HG02973 (cell line): ENCODE results near the gene CABP1.
"Not testable (repeated sequence)": the region's sequence is repeated elsewhere in the genome, so short reads cannot be mapped to it uniquely, and the experiment has no call there.

Source experiments
- ATAC-seq: cut with Tn5 transposase; IDR thresholded peaks from one replicate; pipeline ENCODE4 v1.9.1; 2021; ENCODE audit warnings: moderate library complexity; ENCODE audit not compliant: unreplicated experiment

The CABP1 gene

GRCh38 chr12:120639771-120640721, at the start of gene CABP1:
Gene CABP1, plus strand, starts transcription at chr12:120640626. Its CDS starts 60 bp downstream, at chr12:120640686.
- peak; percentile 56 for ATAC-seq

GRCh38 chr12:120590741-120591407, 49.6 kb upstream of the CABP1 start:
- ATAC-seq, result no peak

DNA sequence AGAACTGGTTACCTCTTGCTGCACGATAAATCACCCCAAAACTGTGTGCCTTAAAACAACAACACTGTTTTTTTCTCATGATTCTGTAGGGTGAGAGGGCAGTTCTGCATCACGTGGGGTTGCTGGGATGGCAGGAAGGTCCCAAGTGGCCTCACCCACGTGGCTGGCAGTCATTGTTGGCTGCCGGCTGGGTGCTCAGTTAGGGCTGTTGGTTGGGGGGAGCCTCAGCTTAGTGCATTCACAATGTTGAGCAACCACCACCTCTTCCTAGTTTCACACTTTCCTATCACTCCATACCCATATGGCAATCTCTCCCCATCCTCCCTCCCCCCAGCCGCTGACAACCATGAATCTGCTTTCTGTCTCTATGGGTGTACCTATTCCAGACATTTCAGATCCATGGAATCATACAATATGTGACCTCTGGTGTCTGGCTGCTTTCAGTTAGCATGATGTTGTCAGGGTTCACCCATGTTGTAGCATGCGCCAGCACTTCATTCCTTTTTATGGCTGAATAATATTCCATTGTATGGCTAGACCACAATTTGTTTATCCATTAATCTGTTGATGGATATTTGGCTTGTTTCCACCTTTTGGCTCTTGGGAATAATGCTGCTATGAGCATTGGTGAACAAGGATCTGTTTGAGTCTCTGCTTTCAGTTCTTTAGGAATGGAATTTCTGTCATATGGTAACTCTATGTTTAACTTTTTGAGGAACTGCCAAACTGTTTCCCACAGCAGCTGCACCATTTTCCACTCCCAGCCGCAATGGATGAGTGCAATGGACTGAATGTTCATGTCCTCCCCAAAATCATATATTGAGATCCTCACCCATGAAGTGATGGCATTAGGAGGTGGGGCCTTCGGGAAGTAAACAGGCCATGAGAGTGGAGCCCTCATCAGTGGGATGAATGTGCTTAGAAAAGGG, 48.0 kb upstream of the CABP1 start:
- ATAC-seq, result no peak

GRCh38 chr12:120596901-120597300, 43.5 kb upstream of the CABP1 start:
- ATAC-seq, result no peak

DNA sequence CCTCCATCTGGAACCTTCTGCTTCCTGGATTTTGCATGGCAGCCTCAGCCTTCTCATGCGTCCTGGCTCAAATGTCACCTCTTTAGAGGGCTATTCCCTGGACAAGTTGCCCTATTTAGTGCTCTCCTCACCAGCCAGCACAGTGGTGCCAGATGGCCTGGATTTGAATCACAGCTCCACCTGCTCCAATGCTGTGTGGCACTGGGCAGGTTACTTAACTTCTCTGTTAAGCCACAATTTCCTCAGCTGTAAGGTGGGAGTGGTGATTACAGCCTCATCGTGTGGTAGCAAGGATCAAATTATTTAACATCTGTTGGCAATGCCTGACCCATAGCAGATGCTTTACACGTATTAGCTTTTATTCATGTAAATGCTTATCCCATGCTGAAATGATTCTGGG, 42.6 kb upstream of the CABP1 start:
- no peak for ATAC-seq

GRCh38 chr12:120598674-120599463, 41.6 kb upstream of the CABP1 start:
- ATAC-seq, result no peak

GRCh38 chr12:120599672-120600552, 40.5 kb upstream of the CABP1 start:
- no peak for ATAC-seq

DNA sequence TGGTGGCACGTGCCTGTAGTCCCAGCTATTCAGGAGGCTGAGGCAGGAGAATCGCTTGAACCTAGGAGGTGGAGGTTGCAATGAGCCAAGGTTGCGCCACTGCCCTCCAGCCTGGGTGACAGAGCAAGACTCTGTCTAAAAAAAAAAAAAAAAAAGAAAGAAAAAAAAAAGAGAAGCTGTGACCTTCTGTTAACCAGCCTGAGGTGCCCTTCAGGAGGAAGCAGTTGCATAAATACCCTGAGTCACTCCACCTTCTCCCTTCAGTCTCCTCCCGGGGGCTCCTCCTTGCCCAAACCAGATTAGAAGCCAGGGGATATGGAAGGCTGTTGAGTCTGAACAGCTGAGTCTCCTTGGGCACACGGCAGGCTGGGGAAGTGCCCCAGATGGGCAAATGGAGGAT, 38.0 kb upstream of the CABP1 start:
- ATAC-seq, result not testable (repeated sequence)

GRCh38 chr12:120610560-120610959, 29.9 kb upstream of the CABP1 start:
- ATAC-seq, result no peak

- ATAC-seq, result not testable (repeated sequence)
These were observed 28.9 kb upstream of the CABP1 start for GRCh38 chr12:120611534-120611933.

- ATAC-seq, result no peak
These were observed 25.6 kb upstream of the CABP1 start for GRCh38 chr12:120614848-120615247.

GRCh38 chr12:120617193-120617592, 23.2 kb upstream of the CABP1 start:
- not testable (repeated sequence) for ATAC-seq

- not testable (repeated sequence) for ATAC-seq
These were observed 22.7 kb upstream of the CABP1 start for GRCh38 chr12:120617767-120618166.

DNA sequence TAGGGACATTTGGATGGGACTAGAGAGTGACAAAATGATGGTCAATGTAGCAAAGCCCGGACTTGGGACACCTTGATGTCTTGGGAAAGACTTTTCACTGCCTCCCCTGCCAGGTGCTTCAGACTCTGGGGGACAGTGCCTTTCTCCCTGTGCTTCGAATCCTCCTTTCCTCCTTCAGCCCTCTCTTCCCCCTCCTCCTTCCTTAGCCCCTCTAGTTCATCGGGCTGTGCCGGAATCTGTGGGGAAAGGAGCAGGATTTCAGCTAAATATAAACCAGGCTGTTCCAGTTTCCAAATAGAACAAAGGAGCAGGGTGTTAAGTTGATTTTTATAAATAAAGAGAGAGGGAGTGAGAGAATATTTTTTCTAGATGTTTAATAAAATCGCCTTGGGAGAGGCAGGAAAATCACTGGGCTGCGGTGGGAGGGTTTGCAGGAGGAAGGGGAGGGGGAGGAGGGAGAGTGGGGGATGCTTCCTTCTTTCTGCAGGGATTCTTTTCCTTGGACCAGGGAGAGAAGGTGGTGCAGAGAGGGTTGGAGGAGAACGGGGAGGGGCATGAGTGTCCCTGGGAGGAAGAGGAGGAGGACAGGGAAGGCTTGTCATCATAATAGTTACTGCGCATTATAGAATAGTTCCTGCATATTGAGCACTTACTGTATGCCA, 21.3 kb upstream of the CABP1 start:
- ATAC-seq, result no peak

GRCh38 chr12:120620624-120621023, 19.8 kb upstream of the CABP1 start:
- ATAC-seq, result no peak

GRCh38 chr12:120625557-120626419, 14.6 kb upstream of the CABP1 start:
- ATAC-seq, result no peak

DNA sequence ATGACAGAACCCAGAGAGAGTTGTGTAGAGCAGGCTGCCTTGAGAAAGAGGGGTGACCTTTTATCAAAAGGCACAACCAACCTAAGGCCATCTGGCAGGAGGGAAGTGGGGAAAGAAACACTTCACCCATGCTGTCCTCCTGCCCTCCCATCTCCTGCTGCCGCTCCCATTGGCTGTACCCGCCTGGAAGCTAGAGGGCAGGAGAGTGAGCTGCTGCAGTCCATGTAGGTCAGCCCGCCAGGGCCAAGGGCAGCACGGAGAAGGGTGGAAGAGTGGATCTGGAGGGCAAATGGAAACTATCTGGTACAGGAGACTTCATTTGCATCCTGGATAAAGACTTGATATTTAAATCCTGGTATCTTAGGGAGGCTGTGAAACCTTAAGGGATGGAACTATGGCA, 11.5 kb upstream of the CABP1 start:
- ATAC-seq, result no peak
